GM12875 (cell line): Measurements from ENCODE around the gene SLC27A1.
A peak's percentile ranks its signal among the peaks of the same experiment; 100 is the strongest.
"Not testable (repeated sequence)": the region's sequence is repeated elsewhere in the genome, so short reads cannot be mapped to it uniquely, and the experiment has no call there.

ENCODE experiments used
- H3K4me3 ChIP-seq: one replicate; pipeline ENCODE4 v1.5.1; 2011; ENCODE audit warnings: low read depth, low read length, control low read depth
- CTCF ChIP-seq: IDR thresholded peaks from 2 replicates; pipeline ENCODE4 v1.5.1; 2011; ENCODE audit warnings: low read depth, mild to moderate bottlenecking, control low read depth, inconsistent platforms, low read length, moderate library complexity, borderline replicate concordance; ENCODE audit not compliant: insufficient read depth

The SLC27A1 gene

GRCh38 chr19:17505223-17505622 is 34.9 kb downstream of the SLC27A1 start:
- TF ChIP-seq CTCF = no peak
- no peak overlapping the region for H3K4me3 ChIP-seq

- no peak for TF ChIP-seq CTCF
Observed at GRCh38 chr19:17506745-17507144, 36.4 kb downstream of the SLC27A1 start.

GRCh38 chr19:17508558-17508933 is 38.2 kb downstream of the SLC27A1 start:
- not testable (repeated sequence) for H3K4me3 ChIP-seq

More at GRCh38 chr19:17506745-17507144, 36.4 kb downstream of the SLC27A1 start:
- no peak overlapping the region for H3K4me3 ChIP-seq

GRCh38 chr19:17510220-17510993 is 40.1 kb downstream of the SLC27A1 start:
- H3K4me3 ChIP-seq = peak overlapping the region; percentile 90
- TF ChIP-seq CTCF = no peak

GRCh38 chr19:17511724-17512573 is 41.6 kb downstream of the SLC27A1 start:
- H3K4me3 ChIP-seq = peak overlapping the region; percentile 90
- TF ChIP-seq CTCF = peak; percentile 30; the same call in 1 of the 2 replicates

- peak overlapping the region; percentile 90 for H3K4me3 ChIP-seq
- no peak for TF ChIP-seq CTCF
Observed at GRCh38 chr19:17512574-17512939, 42.2 kb downstream of the SLC27A1 start.

- no peak for TF ChIP-seq CTCF
- no peak overlapping the region for H3K4me3 ChIP-seq
Observed at GRCh38 chr19:17515408-17516149, 45.3 kb downstream of the SLC27A1 start.
